Left renal cortex interstitium (tissue), 4 donors: ENCODE measurements around the gene TMEM101. TPM values are rescaled to one million over a fixed set of nuclear protein-coding genes. Genes with fewer than 3 reads are reported as not detected.
"Not testable (repeated sequence)": the region's sequence is repeated elsewhere in the genome, so short reads cannot be mapped to it uniquely, and the experiment has no call there.

Experiments
- DNase-seq, 4 donors: peaks; one replicate each; pipeline ENCODE4 v3.0.0-alpha.2; 2013; ENCODE audit warnings: low read depth in 4 of 4, low spot score in 2 of 4, missing footprints in 1 of 4
- polyA plus RNA-seq, 4 donors: library from polyadenylated mRNA; unstranded; fragments of 120-200 nt; gene quantifications; one replicate each; pipeline ENCODE4 v1.2.1, GENCODE V29; 2013; ENCODE audit not compliant: insufficient read length in 4 of 4

TMEM101 gene
- polyA plus RNA-seq, result 10 to 100 TPM; 40.7 to 48.5 (median 46.9) TPM

GRCh38 chr17:44014437-44015172 lies at the start of gene TMEM101:
Gene TMEM101, minus strand, starts transcription at chr17:44014963. Its CDS starts 11 bp downstream, at chr17:44014952.
- DNase-seq, result peak; percentile 75 to 87 (median 80)

- DNase-seq, result no peak
Measured at GRCh38 chr17:44063704-44064639, 49.2 kb upstream of the TMEM101 start.

GRCh38 chr17:44062871-44063270 lies 48.1 kb upstream of the TMEM101 start:
- no peak for DNase-seq

- DNase-seq, result no peak
Measured at GRCh38 chr17:44061446-44061845, 46.7 kb upstream of the TMEM101 start.

DNA sequence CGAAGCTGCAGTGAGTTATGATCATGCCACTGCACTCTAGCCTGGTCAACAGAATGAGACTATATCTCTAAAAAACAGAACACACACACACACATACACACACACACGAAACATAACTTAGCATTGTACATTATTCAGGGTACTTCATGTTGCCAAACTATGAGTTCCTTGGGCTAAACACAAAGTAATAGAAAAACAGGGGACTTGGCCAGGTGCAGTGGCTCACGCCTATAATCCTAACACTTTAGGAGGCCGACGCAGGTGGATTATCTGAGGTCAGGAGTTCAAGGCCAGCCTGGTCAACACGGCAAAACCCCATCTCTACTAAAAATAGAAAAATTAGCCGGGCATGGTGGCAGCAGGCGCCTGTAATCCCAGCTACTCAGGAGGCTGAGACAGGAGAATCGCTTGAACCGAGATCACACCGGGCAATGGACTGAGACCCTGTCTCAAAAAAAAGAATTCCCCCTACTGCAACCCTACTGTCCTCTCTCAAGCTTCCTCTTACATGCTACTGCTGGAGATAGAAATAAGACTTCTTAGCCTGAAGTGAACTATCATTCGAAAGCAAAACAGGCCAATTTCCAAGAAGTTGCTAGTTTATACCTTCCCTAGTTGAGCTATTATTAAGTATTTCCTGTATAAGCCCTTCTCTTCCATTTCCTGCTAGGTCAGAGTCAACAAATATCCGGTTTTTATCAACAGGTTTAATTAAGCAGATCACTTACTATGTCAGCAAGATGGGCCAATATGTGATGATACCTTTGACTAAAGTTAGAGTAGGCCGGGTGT lies 44.5 kb upstream of the TMEM101 start:
- no peak for DNase-seq

GRCh38 chr17:44053125-44053872 lies 38.5 kb upstream of the TMEM101 start:
- DNase-seq, result no peak

DNA sequence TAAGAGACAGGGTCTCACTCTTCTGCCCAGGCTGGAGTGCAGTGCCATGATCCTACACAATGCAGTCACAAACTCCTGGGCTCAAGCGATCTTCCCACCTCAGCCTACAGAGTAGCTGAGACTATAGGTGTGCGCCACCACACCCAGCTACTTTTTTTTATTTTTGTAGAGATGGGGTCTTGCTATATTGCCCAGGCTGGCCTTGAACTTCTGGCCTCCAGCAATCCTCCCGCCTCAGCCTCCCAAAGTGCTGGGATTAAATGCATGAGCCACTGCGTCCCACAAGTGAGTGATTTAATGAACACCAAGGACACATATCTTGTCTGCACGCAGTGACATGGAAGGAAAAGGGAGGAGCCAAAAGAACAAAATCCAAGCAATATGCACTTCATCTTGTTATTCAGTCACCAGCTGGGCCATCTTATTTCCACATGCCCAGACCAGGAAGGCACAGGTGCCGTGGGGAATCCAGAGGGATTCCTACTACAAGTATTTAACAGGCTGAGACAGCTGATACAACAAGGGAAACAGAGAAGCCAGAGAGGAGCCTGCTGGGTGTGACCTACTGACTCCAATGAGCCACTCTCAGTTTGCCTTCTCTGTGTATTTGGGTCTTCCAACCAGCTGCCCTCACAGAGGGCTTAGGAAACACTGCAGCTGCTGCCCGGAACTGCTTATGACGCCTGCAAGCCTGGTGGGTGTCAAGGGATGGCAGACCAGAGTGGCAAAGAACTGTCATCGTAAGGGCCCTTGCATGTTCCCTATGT lies 34.7 kb upstream of the TMEM101 start:
- no peak for DNase-seq

DNA sequence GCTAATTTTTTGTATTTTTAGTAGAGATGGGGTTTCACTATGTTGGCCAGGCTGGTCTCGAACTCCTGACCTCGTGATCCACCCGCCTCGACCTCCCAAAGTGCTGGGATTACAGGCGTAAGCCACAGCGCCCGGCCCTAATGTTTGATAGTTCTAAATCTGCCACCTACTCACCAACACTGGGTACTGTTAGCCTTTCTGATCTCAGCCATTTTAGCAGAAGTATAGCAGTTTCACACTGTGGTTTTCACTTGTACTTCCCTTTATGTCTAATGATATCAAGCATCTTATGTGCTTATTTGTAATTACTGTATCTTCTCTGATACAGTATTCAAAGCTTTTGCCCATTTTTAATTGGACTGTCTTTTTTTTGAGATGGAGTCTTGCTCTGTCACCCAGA lies 32.1 kb upstream of the TMEM101 start:
- not testable (repeated sequence) for DNase-seq

- DNase-seq, result no peak
Measured at GRCh38 chr17:44045486-44045885, 30.7 kb upstream of the TMEM101 start.

DNA sequence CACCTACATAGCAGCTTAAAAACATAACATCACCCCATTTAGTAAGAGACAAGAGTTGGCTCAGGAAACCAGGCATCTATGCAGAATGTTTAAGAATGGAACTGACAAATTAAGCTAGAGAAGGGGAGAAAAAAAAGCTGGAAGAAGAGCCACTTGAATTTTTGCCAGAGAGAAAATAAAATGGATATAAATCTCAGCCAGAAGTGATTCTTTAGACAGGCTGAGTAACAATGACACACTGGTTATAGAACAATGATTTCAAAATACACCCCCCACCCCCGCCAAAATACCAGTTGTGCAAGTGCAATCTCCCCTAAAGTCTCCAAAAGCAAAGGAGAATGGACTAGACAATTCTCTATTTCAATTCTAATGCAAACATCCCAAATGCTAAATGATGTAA lies 29.3 kb upstream of the TMEM101 start:
- DNase-seq, result no peak

GRCh38 chr17:44043272-44043696 lies 28.5 kb upstream of the TMEM101 start:
- DNase-seq, result no peak

DNA sequence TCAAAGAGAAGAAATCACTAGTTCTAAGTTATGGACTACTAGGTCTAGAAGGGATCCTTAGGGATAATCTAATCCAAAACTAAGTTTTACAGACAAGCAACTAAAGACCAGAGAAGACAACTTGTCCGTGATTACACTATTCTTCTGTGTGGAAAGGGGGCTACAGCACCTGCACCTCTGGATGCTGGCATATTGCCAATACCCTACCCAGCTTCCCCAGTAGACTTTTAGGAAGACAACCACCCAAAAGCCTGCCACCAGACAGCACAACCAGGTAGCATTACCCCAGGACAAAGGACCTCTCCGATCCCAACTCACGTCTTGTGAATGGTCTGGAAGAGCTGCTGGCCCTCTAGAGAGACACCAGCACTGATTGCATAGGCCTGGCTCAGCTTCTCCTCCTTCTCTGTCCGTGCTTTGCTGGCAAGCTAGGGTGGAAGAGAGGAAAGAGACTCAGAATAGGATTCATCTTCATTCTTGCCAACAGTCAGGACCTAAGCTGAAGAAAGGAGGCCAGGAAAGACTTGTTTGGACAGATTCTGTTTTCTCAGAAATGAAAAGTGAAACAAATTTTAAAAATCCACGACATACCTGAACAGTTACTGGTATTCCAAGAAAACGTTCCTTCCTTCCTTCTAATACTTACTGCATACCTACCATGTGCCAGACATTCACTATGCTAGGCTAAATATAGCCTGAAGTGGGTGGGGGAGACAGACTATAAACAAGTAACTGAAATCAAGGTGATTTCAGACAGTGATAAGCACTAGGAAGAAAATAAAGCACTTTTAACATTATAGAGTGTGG lies 25.3 kb upstream of the TMEM101 start:
- no peak for DNase-seq

GRCh38 chr17:44038604-44039011 lies 23.8 kb upstream of the TMEM101 start:
- DNase-seq, result no peak

DNA sequence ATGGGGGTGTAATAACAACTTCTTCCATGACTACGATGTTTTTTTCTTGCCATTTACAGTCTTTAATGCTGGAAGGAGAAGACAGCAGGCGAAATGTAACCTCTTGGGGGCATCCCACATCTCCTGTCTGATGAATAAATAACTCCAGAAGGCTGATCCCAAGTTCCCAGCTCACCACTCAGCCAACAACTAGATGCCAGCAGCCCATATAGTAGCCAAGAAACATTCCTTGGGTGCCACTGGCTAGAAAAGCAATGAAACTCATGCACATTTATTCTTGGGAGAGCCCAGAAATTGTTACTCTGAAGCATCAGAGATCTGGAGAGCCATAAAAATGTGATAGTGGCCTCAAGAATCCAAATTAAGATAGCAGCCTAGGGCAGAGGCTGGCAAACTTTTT lies 22.7 kb upstream of the TMEM101 start:
- no peak for DNase-seq

- DNase-seq, result not testable (repeated sequence)
Measured at GRCh38 chr17:44034688-44035087, 19.9 kb upstream of the TMEM101 start.

DNA sequence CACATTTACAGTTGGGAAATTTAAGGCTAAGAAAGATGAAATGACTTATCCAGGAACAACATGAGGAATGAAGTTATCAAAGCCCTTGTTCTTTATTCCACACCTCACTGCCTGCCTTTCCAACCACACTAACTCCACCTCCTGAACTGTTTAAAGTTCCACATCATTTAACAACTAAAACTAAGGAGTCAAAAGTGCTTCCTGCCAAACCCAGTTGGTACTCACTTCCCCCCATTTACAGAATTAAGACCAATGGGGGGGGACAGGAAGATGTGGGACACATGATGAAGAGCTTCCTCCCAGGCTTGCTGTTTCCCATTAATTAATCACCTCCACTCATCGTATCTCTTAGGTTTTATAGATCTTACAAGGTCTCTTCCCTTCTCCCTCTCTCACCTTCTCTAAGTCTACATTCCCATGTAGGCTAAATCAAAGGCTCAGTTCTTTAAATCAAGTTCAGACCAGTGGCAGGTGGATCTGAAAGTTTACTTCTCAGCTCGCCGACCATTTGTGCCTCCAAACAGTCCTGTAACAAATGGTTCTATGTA lies 19.2 kb upstream of the TMEM101 start:
- DNase-seq, result no peak

DNA sequence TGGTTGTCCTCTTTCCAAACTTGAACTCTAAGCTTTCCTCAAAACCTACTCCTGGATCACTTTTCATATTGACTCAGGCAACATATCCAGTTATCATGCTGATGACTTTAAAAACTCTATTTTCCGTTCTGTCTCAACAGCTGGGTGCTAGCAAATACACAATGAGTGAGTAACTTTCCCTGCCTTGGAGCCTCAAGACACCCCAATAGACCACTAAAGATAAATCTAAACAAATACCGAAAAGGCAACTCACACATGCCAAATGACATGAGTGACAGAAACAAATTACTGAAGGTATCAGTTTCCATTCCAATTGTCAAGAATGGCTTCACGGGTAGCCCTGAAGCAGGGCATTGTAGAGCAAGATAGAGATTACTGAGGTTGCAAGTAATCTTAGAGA lies 15.7 kb upstream of the TMEM101 start:
- no peak for DNase-seq

DNA sequence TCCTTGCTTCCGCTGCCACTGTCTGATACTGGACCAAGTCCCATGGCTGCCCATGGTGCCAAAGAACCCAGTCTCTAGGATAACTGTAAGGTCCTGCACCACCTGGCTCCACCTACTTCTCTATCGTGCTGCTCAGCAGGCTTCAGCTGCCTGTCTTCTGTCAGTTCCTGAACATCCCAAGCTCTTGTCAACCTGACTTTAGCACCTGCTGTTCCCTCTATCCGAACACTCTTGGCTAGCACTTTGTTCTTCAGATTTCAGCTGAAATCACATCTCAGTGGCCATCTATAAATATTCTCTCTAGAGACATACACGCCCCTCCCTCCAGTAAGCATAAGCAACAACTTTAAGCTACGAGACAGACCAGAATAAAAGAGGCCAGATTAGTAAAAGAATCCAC lies 15.0 kb upstream of the TMEM101 start:
- DNase-seq, result no peak
